ENCODE results near the gene GNAI2.
"Not testable (repeated sequence)": the region's sequence is repeated elsewhere in the genome, so short reads cannot be mapped to it uniquely, and the experiment has no call there.

Gene GNAI2

GRCh38 chr3:50275996-50276761, 40.2 kb downstream of the GNAI2 start:
- Histone ChIP-seq H3K4me3 (ENCODE audit: low read length) (no peak overlapping the region), H3K9me3 (ENCODE audit: control insufficient read depth, low read length) (no peaks in the 10 kb centered on the region), H3K9ac (ENCODE audit: low read length) (no peak overlapping the region), H3K27me3 (replicated peaks; ENCODE audit: control insufficient read depth, insufficient read depth, low read length) (peaks cover 7% of the 10 kb centered on the region), H3K36me3 (ENCODE audit: control insufficient read depth, insufficient read depth, low read length, severe bottlenecking) (no peaks in the 10 kb centered on the region), H3K4me1 (ENCODE audit: control insufficient read depth, insufficient read depth, low read length) (no peaks in the 10 kb centered on the region)
- no peak for DNase-seq (ENCODE audit: low read depth)

DNA sequence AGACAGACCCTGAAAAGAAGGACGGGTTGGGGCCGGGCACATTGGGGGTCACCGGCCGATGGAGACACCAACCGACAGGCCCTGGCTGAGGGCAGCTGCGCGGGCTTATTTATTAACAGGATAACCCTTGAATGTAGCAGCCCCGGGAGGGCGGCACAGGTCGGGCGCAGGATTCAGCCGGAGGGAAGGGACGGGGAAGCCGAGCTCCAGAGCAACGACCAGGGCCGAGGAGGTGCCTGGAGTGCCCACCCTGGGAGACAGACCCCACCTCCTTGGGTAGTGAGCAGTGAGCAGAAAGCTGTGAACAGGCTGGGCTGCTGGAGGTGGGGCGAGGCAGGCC, 40.7 kb downstream of the GNAI2 start:
- H3K36me3 ChIP-seq (ENCODE audit: control insufficient read depth, insufficient read depth, low read length, severe bottlenecking), result no peaks in the 10 kb centered on the region
- peaks cover 7% of the 10 kb centered on the region for H3K27me3 ChIP-seq (replicated peaks; ENCODE audit: control insufficient read depth, insufficient read depth, low read length)
- no peak overlapping the region for H3K4me3 ChIP-seq (ENCODE audit: low read length)
- DNase-seq (ENCODE audit: low read depth), result no peak
- no peak overlapping the region for H3K9ac ChIP-seq (ENCODE audit: low read length)
- H3K9me3 ChIP-seq (ENCODE audit: control insufficient read depth, low read length), result no peaks in the 10 kb centered on the region
- no peaks in the 10 kb centered on the region for H3K4me1 ChIP-seq (ENCODE audit: control insufficient read depth, insufficient read depth, low read length)

GRCh38 chr3:50278123-50278879, 42.3 kb downstream of the GNAI2 start:
- H3K36me3 ChIP-seq (ENCODE audit: control insufficient read depth, insufficient read depth, low read length, severe bottlenecking), result no peaks in the 10 kb centered on the region
- DNase-seq (ENCODE audit: low read depth), result no peak
- no peak overlapping the region for H3K4me3 ChIP-seq (ENCODE audit: low read length)
- H3K9me3 ChIP-seq (ENCODE audit: control insufficient read depth, low read length), result no peaks in the 10 kb centered on the region
- H3K4me1 ChIP-seq (ENCODE audit: control insufficient read depth, insufficient read depth, low read length), result no peaks in the 10 kb centered on the region
- H3K9ac ChIP-seq (ENCODE audit: low read length), result no peak overlapping the region
- H3K27me3 ChIP-seq (replicated peaks; ENCODE audit: control insufficient read depth, insufficient read depth, low read length), result peaks cover 7% of the 10 kb centered on the region

- Histone ChIP-seq H3K4me3 (ENCODE audit: low read length) (no peak within 1 kb of the TSS), H3K36me3 (ENCODE audit: control insufficient read depth, insufficient read depth, low read length, severe bottlenecking) (no peaks in the 10 kb centered on the region), H3K9ac (ENCODE audit: low read length) (no peak within 1 kb of the TSS), H3K4me1 (ENCODE audit: control insufficient read depth, insufficient read depth, low read length) (no peaks in the 10 kb centered on the region), H3K27me3 (replicated peaks; ENCODE audit: control insufficient read depth, insufficient read depth, low read length) (peaks cover 4% of the 10 kb centered on the region), H3K9me3 (ENCODE audit: control insufficient read depth, low read length) (no peaks in the 10 kb centered on the region)
- no peak for DNase-seq (ENCODE audit: low read depth)
Measured at GRCh38 chr3:50278880-50279224, 42.8 kb downstream of the GNAI2 start, which contains the start of gene LSMEM2. TSS of gene LSMEM2 (plus strand) at chr3:50279087. CDS start at chr3:50279114, 27 bp downstream.

DNA sequence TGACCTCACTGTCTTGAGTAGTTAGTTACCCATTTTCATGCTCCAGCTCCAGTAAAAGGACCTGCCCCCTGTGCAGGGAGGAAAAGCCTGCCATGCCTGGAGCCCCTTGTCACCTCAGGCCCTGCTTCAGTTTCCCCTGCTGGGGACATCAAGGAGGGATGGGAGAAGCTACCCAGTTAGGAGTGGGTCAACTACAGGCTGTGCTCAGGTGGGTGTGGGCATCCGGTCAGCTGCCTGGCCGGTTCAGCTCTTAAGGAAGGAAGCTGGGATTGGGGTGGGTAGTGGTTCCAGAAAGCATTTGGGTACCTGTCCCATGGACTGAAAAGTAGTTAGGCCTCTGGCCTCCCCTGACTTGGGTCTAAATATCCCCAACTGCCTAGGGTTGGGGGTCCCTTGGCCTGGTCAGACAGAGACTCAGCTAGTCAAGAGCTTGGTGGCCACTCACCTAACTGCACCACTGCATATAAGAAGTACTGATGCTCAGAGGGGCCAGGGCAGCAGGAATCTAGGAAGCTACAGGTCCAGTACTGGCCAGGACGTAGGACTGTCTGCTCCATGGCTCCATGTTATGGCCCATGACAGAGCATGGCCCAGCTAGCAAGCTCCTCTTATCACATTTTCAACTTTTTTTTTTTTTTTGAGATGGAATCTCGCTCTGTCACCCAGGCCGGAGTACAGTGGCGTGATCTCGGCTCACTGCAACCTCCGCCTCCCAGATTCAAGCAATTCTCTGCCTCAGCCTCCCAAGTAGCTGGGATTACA, 43.4 kb downstream of the GNAI2 start:
- no peaks in the 10 kb centered on the region for H3K9me3 ChIP-seq (ENCODE audit: control insufficient read depth, low read length)
- H3K36me3 ChIP-seq (ENCODE audit: control insufficient read depth, insufficient read depth, low read length, severe bottlenecking), result no peaks in the 10 kb centered on the region
- H3K27me3 ChIP-seq (replicated peaks; ENCODE audit: control insufficient read depth, insufficient read depth, low read length), result peaks cover 1% of the 10 kb centered on the region
- DNase-seq (ENCODE audit: low read depth), result no peak
- H3K4me3 ChIP-seq (ENCODE audit: low read length), result no peak overlapping the region
- H3K4me1 ChIP-seq (ENCODE audit: control insufficient read depth, insufficient read depth, low read length), result no peaks in the 10 kb centered on the region
- H3K9ac ChIP-seq (ENCODE audit: low read length), result no peak overlapping the region

DNA sequence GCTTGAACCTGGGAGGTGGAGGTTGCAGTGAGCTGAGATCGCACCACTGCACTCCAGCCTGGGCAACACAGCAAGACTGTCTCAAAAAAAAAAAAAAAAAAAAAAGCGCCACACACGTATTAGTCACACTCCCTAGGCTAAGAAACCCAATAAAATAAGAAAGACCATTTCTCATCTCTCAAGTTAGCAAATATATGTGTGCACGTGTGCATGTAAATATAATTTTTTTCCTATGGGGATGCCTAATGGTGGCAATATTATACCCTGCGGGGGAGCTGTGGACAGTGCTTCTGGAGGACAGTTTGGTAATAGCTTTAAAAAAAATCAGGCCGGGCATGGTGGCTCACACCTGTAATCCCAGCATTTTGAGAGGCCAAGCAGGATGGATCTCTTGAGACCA, 48.1 kb downstream of the GNAI2 start:
- H3K9me3 ChIP-seq (ENCODE audit: control insufficient read depth, low read length); DNase-seq (ENCODE audit: low read depth); H3K4me3 ChIP-seq (ENCODE audit: low read length); H3K9ac ChIP-seq (ENCODE audit: low read length); H3K4me1 ChIP-seq (ENCODE audit: control insufficient read depth, insufficient read depth, low read length); H3K27me3 ChIP-seq (replicated peaks; ENCODE audit: control insufficient read depth, insufficient read depth, low read length): not testable (repeated sequence)
- H3K36me3 ChIP-seq (ENCODE audit: control insufficient read depth, insufficient read depth, low read length, severe bottlenecking), result peaks cover 26% of the 10 kb centered on the region

DNA sequence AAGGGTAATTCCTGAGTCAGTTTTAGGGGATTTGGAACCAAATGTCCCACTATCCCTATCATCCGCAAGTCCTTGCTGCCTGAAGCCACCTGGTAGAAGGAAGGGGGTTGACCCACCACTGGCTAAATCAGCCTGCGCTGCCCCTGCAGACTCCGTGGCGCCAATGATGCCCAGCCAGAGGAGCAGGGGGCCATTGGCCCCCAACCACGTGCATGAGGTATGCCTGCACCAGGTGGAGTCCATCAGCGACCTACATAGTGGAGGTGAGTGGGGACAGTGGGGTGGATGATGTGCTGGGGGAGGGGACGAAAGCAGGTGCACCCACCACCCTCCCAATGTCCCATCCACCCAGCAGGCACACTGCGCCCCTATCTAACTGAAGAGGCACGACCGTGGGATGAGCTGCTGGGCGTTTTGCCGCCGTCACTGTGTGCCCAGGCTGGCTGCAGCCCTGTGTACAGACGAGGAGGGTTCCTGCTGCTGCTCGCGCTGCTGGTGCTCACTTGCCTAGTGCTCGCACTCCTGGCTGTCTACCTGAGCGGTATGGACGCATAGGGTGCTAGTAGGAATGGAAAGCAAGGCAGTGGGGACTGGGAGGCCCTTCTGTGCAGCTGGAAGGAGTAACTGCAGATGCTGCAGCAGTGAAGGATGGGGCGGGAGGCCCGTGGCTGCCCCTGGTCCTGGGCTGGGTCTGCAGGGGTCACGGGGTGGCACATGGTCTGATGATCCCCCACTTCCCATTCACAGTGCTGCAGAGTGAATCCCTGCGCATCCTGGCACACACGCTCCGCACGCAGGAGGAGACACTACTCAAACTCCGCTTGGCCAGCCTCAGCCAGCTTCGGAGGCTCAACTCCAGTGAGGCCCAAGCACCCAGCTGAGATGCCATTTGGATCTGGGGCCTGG, 50.6 kb downstream of the GNAI2 start:
- DNase-seq (ENCODE audit: low read depth), result no peak
- no peak overlapping the region for H3K9ac ChIP-seq (ENCODE audit: low read length)
- H3K36me3 ChIP-seq (ENCODE audit: control insufficient read depth, insufficient read depth, low read length, severe bottlenecking), result peaks cover 43% of the 10 kb centered on the region
- H3K9me3 ChIP-seq (ENCODE audit: control insufficient read depth, low read length), result no peaks in the 10 kb centered on the region
- no peaks in the 10 kb centered on the region for H3K27me3 ChIP-seq (replicated peaks; ENCODE audit: control insufficient read depth, insufficient read depth, low read length)
- H3K4me1 ChIP-seq (ENCODE audit: control insufficient read depth, insufficient read depth, low read length), result peaks cover 6% of the 10 kb centered on the region
- no peak overlapping the region for H3K4me3 ChIP-seq (ENCODE audit: low read length)

DNA sequence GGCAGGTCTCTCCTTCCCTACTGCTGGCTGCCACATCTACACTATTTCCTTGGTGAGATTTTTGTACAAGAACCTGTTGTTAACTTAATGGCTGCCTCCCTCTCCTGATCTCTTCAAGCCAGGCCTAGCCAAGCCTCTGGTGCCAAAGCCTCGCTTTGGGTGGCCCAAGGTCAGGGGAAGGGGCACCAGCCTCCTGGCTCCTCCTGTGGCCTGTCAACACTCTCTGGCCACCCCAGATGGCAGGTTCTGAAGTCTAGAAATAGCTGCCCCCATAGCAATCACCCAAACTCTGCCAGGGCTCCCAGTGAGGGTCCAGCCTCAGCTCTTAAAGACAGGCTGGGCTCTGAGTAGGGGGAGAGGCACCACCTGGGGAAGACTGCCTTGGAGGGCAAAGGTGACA, 51.3 kb downstream of the GNAI2 start:
- H3K9me3 ChIP-seq (ENCODE audit: control insufficient read depth, low read length), result no peaks in the 10 kb centered on the region
- no peak for DNase-seq (ENCODE audit: low read depth)
- H3K36me3 ChIP-seq (ENCODE audit: control insufficient read depth, insufficient read depth, low read length, severe bottlenecking), result peaks cover 43% of the 10 kb centered on the region
- no peak overlapping the region for H3K9ac ChIP-seq (ENCODE audit: low read length)
- no peaks in the 10 kb centered on the region for H3K27me3 ChIP-seq (replicated peaks; ENCODE audit: control insufficient read depth, insufficient read depth, low read length)
- no peak overlapping the region for H3K4me3 ChIP-seq (ENCODE audit: low read length)
- H3K4me1 ChIP-seq (ENCODE audit: control insufficient read depth, insufficient read depth, low read length), result peaks cover 7% of the 10 kb centered on the region

GRCh38 chr3:50288387-50289007, 52.5 kb downstream of the GNAI2 start:
- Histone ChIP-seq H3K27me3 (replicated peaks; ENCODE audit: control insufficient read depth, insufficient read depth, low read length) (no peaks in the 10 kb centered on the region), H3K4me3 (ENCODE audit: low read length) (no peak overlapping the region), H3K36me3 (ENCODE audit: control insufficient read depth, insufficient read depth, low read length, severe bottlenecking) (peaks cover 43% of the 10 kb centered on the region), H3K9me3 (ENCODE audit: control insufficient read depth, low read length) (no peaks in the 10 kb centered on the region), H3K9ac (ENCODE audit: low read length) (no peak overlapping the region), H3K4me1 (ENCODE audit: control insufficient read depth, insufficient read depth, low read length) (peaks cover 17% of the 10 kb centered on the region)
- DNase-seq (ENCODE audit: low read depth), result no peak

- DNase-seq (ENCODE audit: low read depth), result no peak
Measured at GRCh38 chr3:50289130-50289529, 53.1 kb downstream of the GNAI2 start.

More at GRCh38 chr3:50289130-50289529, 53.1 kb downstream of the GNAI2 start:
- Histone ChIP-seq H3K27me3 (replicated peaks; ENCODE audit: control insufficient read depth, insufficient read depth, low read length) (no peaks in the 10 kb centered on the region), H3K4me3 (ENCODE audit: low read length) (no peak overlapping the region), H3K36me3 (ENCODE audit: control insufficient read depth, insufficient read depth, low read length, severe bottlenecking) (peaks cover 43% of the 10 kb centered on the region), H3K9ac (ENCODE audit: low read length) (no peak overlapping the region), H3K4me1 (ENCODE audit: control insufficient read depth, insufficient read depth, low read length) (peaks cover 18% of the 10 kb centered on the region), H3K9me3 (ENCODE audit: control insufficient read depth, low read length) (no peaks in the 10 kb centered on the region)

Measured in adipocyte (in vitro differentiated cells).